Ammon's horn (tissue), 1 donor: ENCODE data around the gene BANP.
"Not testable (repeated sequence)": the region's sequence is repeated elsewhere in the genome, so short reads cannot be mapped to it uniquely, and the experiment has no call there.

ENCODE experiments used
- DNase-seq: peaks from one replicate; pipeline ENCODE4 v3.0.0-alpha.2; 2016; ENCODE audit warnings: low spot score

Gene BANP, protein sequence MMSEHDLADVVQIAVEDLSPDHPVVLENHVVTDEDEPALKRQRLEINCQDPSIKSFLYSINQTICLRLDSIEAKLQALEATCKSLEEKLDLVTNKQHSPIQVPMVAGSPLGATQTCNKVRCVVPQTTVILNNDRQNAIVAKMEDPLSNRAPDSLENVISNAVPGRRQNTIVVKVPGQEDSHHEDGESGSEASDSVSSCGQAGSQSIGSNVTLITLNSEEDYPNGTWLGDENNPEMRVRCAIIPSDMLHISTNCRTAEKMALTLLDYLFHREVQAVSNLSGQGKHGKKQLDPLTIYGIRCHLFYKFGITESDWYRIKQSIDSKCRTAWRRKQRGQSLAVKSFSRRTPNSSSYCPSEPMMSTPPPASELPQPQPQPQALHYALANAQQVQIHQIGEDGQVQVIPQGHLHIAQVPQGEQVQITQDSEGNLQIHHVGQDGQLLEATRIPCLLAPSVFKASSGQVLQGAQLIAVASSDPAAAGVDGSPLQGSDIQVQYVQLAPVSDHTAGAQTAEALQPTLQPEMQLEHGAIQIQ

DNA sequence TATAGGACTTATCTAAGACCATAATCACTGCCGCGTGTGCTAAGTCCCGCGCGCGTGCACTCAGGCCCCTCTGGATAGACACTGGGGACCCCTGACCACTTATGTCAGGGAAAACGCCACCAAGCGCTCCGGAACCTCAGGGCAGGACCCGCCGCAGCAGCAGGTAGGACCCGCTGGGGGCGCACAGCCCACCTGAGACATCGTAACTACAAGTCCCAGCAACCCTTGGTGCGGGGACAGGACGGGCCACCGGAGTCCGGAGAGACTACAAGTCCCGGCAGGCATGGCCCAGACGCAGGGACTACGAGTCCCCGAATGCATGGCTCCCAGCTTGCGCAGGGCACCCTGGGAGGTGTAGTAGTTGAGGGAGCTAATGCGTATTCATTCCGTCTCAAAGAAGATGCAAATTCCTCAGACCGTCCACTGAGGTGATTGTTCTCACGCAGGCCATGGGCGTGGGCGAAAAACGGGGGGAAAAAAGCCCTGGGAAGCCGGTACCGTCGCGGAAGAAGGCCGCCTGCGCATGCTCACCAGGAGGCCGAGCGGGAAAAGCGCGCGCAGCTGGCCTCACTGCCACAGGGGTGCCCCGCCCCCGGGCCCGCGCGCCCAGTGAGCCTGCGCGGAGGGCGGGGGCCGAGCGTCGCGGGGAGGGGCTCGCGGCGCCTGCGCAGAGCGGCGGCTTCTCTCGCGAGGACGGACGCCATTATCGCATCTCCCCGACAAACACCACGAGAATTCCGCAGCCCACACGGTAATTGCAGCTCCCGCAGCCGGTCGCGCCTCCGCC lies at the start of gene BANP:
Gene BANP, plus strand, starts transcription at position 670 of the 787 bp plus-strand sequence. CDS start 23,682 bp downstream, outside the sequence.
- peak; percentile 99 for DNase-seq

DNA sequence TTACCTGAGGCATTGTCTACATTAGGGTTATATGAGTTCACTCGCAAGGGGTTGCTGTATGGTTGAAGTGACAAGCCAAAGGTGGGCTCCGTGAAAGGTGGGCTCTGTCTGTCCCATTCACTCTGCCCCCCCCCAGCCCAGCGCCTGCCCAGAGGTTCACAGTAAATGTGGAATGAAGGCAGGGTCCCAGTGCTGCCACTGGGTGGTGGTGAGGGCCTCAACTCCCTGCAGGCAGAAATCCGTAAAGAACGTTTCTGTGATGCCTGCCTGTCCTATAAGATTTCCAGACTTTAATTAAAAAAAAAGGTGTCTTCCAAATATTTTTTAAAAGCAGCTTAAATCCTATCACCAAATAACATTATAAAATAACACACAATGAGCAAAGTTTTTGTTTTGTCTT lies 46.3 kb upstream of the BANP start:
- not testable (repeated sequence) for DNase-seq

DNA sequence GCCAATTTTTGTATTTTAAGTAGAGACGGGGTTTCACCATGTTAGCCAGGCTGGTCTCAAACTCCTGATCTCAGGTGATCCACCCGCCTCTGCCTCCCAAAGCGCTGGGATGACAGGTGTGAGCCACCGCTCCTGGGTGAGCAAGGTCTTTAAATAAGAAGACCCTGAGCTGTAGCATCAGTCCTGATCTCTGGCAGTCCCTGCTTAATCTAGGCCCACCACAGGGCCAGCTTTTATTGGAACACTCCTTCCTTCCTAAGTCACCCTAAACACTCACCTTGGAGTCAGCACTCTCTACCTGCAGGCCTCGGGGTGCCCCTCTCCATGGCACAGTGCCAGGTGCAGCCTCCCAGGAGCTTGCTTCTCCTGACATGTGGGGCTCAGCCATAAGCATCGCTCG lies 45.7 kb upstream of the BANP start:
- not testable (repeated sequence) for DNase-seq

DNA sequence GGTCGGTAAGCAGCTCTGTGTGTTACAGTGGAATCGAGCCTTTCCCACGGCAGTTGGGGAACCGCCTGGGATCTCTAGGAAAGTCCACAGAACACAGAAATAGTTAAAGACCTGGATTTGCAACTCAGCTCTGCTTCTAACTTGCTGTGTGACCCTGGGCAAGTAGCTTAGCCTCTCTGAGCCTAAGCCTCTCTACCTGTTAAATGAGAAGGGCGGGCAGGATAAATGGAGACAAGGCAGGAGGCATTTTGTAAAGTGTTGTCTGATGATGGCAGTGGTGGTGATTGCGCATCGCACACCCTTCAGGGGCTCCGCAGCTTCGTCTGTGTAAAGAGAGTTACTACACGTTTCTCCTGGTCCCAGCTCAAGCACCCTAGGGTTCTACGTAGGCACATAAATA lies 43.1 kb upstream of the BANP start:
- DNase-seq, result not testable (repeated sequence)

DNA sequence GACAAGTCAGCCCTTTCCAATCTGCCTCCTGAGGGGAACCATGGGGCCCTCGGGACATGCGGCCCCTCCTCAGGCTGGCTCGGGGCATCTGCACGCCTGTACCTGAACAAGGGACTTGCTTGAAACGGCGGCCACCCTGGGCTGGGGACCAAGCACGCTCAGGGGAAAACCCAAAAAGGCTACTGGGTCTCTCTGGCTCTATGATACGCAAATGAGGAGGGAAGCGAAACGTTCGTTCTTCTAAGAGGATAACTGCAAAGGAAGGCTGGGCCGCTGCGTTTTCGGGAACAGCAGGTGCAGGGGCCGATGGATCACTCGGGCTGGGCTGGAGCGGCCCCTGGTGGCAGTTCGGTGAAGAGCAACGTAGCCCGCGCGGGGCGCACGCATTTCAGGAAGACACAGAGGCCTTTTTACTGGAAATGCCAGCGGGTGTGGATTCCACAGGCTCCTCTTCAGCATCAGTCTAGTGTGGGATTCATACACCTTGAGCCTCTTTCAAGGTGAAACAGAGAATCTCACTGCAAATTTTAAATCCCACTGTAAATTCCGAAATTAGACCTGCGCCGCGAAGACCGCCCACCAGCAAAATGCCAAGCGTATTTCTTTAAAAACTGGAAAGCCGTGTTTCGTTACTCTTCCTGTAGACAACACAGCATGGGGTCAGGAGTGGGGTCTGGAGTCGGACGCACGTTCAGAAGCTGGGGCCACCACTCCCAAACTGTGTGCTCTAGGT lies 41.9 kb upstream of the BANP start:
- DNase-seq, result peak; percentile 71

DNA sequence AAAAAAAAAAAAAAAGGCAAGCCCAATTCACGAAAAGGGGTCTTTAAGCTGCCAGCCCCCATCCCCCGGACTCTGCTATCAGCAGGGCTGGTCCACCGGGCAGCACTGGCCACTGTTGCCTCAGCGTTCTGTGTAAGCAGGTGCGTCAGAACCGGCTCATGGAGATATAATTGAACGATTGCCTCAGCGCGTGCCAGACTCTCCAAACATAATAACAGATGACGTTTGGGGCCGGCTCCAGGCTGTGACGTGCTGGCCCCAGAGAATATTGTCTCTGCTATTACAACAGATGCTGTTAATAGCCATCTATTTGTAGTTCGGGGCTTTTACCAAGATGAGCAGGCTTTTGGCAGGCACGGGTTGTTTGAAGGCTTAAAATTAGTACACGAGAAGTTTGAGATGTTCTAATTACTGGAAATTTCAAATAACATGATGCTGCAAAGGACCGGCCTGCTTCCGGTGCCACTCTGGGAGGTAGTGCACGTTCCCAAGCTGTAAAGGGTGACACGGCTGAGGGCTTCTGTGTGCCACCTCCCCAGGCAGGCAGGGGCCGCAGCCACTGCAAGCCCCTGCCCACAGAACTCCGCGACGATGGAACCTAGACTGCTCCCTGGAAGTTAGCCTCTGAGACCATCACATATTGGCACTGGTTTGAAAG lies 40.0 kb upstream of the BANP start:
- peak; percentile 63 for DNase-seq

DNA sequence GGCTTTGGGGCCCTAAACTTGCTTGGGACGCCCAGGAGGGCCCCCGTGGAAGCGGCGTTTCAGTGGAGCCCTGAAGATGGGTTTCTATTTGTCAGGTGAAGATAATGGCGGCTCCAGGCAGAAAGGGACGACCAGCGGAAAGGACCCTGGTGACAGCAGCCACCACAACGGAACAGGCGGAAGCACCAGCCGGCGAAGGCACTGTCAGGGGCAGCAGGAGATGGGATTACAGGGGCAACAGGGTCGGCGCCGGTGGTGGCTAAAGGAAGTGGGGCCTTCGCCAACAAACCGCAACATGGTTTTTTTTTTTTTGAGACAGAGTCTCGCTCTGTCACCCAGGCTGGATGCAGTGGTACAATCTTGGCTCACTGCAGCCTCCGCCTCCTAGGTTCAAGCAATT lies 38.5 kb upstream of the BANP start:
- not testable (repeated sequence) for DNase-seq

DNA sequence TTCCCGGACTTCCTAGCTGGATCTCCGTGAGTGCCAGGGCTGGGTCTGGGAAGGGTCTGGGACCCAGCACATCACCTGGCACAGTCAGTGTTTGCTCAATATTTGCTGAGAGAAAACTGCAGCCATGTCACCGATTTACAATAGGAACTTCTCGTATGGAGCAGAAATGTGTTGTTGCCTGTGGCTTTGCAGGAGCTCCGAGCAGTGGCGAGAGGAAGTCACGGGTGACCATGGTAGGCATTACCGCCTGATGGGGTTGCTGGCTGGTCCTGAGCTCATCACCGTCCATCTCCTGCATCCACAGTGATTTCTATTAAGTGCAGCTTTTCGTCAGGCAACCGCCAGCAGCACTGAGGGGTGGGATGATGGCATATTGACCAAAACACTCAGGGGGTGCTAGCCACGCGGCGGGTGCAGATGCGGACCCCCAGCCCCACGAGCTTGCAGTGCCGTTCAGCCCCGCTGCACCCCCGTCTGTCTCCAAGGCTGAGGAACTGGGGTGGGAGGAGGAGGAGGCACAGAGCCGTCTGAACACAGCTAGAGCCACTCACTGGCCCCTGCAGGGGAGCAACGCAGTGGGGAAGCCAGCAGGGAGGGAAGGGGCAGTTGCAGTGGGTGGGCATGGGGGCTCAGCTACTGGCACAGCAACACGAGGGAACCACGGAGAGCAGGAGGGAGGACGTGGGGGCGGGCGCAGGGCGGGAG lies 37.1 kb upstream of the BANP start:
- not testable (repeated sequence) for DNase-seq

DNA sequence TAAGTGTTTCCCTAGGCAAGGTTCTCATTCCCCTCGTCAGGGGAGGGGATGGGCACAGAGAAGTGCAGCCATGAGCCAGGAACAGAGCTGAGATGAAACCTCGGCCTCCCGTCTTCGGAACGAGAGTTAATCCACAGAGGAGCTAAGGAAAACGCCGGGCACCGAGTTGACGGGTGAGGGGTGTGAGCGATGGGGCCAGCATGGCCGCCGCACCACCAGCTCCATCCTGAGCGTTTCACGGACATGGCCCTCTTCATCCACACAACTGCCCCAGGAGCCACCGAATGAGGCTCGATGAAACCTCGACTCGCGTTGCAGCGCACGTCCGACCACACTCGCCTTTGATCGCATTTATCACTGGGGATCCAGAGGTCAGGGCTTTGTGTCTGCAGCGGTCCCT lies 36.4 kb upstream of the BANP start:
- DNase-seq, result no peak

DNA sequence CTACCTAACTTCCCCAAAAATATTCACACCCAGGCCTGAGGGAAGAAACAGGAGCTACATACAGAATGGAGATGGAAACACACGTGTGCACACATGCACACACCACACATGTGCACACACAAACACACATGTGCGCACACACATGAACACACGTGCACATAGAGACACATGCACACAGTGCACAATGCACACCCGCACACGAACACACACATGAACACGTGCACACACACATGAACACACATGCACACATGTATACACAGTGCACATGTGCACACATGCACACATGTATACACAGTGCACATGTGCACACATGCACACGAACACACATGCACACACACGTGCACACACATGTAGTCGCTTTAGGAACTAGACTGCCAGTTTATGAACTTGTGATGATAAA lies 33.7 kb upstream of the BANP start:
- no peak for DNase-seq

DNA sequence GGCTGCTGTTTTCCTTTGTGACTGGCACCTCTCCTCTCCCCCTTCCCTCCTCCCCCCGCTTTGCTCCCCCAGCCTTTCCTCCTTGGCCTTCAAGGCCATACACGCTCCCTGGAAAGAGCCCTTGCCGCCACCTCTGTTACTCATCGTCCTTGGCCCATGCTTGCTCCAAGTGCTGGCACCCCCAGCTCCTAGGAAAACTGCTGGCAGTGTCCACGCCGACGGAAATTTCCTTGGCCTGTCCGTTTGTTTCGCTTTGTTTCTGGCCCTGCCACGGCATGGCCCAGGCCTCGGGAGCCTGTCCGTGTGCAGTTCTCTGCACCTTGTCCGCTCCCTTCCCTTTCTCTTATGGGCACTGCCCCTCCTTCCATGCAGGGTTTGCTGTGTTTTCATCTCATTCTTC lies 32.9 kb upstream of the BANP start:
- DNase-seq, result peak; percentile 62

DNA sequence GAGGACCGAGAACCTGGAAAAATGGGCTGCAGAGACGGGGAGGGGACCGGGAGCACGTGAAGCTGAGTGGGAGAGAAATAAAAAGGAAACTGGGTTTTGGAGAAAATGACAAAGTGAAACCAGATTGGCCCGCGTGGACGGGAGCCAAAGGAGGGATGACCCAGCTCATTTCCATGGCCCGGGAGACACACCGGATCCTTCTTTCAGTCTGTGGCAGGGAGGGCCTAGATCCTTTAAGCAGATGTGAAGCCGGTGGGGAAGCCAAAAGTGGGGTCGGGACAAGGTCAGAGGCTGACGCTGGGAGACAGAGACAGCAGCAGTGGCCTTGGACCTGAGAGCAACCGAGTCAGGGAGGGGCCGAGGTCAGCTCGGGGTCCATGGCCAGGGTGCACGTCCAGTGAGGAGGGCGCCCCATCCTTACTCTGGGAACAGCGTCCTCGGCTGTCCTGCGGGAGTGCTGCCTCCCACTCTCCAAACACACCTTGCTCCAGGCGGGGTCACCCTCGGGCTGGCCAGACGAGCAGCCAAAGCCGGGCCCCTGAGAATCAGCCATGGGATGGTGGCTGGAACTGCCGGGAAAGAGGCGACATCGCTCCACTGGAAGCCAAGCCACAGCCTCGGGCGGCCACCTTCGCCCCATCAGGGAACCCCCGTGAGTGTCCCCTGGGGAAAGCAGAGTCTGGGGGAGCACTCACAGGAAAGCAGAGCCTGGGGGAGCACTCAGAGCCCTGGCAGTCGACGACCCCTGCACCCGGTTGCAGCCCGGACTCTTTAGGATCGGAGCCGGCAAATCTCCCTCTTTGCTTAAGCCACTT lies 32.2 kb upstream of the BANP start:
- DNase-seq, result no peak

DNA sequence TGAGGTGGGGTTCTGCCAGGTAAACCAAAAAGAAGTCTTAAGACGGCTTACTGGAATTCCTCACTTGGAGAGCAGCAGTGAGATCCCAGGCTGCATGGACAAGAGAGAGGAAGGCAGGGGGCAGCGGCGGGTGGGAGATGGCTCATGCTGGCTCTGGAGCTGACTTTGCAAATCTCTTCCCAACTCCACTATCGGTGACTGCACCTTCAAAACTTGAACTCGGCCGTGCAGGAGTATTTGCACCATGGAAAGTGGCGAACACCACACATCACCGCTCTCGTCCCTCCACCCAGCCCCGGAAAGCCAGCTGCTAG lies 31.6 kb upstream of the BANP start:
- no peak for DNase-seq

DNA sequence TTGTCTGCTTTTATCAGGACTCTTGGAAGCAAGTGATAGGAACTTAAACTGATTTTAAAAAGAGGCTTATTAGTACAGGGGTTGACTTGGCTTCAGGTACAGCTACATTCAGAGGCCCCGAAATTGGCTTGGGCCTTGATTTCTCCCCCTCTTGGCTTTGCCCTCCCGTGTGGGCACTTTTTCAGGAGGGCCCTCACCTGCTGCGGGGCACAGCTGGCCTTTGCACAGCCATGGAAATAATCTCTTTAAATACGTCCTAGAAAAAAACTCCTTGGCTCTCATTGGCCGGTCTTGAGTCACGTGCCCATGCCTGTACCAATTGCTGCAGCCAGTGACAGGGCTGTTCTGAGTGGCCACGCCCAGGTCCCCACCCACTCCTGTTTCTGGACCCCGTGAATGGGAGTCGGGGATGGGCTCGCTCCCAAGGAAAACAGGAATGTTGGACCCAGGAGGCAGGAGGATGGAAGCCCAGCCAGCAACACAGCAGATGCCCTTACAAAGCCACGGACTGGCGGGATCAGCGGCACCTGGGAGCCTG lies 29.9 kb upstream of the BANP start:
- no peak for DNase-seq

DNA sequence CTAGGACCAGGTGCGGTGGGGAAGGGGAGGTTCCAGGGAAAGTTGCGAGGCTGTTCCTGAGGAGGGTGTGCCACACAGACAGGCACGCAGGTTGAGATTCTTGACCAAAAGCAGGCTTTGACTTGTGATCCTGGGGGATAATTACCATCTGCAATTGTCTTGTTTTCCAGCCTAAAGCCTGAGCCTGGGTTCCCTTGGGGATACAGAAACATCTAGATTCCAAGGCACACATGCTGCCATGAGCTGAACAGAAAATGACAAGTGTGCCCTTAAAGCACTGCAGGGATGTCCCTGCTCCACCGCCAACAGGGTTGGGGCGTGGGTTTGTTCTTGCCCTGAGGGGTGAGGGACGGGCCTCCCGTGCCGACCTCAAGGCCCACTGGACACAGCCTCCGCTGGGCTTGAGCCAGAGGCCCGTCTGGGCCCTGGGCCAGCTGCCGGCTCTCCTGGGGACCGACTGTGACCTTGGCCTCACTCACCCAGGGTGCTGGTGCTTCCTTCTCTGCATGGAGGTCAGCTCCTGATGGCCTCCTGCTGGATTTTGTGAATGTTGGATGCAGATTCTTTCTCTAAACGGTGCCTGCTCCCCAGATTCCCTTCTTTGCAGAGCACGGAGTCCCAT lies 28.9 kb upstream of the BANP start:
- no peak for DNase-seq

DNA sequence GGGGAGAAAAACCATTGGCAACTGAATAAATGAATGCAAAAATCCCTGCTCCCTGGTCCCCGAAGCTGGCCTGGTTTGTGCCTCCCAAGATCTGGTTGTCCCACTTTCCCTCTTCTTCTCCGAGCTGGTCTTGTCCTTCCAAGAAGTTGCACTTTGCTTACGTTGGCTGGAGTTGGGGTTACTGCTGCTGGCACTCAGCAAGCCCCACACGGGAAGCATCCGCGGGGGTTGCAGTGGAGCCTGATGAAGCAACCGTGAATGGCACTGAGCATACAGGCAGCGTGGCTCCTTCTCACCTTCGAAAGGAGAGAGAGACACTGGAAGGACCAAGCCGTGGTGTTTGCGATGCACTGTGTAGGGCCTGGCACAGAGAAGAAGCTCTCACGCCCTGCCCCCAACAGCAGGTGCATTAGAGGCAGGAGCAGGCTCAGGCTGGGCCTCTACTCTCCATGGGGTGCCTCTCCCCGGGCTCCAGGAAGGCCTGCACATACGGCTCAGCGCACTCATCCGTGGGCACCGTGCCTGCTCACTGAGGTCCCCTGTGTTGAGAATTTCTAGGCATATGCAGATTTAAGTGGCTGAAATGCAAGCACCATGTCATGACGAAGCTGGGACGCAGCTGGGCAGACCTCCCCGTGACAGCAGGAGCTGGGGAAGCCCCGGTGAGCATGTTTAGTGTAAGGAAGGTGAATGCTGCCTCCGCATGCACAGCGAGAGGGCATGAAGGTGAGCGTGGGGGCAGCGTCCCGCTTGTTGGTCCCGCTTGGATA lies 27.0 kb upstream of the BANP start:
- no peak for DNase-seq

DNA sequence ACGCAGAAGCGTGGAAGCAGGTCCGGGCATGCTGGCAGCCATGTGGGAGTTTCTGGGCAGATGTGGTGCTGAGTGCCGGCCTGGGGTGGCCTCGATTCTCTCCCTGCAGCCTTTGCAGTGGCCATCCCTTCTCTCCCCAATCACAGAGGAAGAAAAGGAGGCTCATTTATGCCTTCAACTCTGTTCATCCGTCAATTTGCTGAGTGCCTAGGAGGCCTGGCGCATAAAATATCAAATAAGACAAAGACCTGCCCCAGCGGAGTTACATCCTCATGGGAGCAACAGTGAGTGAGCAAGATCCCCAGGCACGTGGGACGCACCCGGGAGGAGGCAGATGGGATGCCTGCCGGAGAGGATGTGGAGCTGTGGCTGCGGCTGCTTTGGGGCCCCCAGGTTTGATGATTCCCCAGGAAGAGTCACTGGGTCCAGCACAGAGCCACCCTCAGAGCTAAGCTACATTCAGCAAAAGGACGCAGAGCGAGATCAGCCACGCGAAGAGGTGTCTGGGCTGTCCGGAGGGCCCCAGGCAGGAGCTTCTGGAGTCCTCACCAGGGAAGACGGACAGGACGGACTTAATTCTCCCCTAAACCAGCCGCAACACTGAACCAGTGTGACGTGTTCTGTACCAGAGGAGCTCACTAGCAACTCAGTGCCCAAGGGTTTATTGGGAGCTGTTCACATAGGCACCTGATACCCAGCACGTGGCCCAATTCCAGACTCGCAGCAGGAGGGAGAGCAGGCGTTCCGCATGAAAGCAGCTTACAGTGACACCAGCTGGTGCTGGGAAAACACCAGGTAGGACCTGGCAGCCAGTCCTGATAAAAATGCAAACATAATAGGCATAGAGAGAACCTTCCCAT lies 26.2 kb upstream of the BANP start:
- no peak for DNase-seq
